Endodermal cell (in vitro differentiated cells): ENCODE data around the gene PARD3B. TPM values are rescaled to one million over a fixed set of nuclear protein-coding genes. Genes with fewer than 3 reads are reported as not detected.

Experiments
- DNase-seq: peaks from one replicate; pipeline ENCODE4 v3.0.0-alpha.2; 2017
- H3K27ac ChIP-seq: 2 replicates; pipeline ENCODE4 v1.5.1; 2013; ENCODE audit warnings: mild to moderate bottlenecking, low read depth, low read length, moderate library complexity
- H3K27me3 ChIP-seq: 2 replicates; pipeline ENCODE4 v1.6.1; 2013; ENCODE audit warnings: mild to moderate bottlenecking, low read length, moderate library complexity; ENCODE audit not compliant: insufficient read depth, control insufficient read depth, poor library complexity, severe bottlenecking
- H3K36me3 ChIP-seq: 2 replicates; pipeline ENCODE4 v1.7.0; 2013; ENCODE audit warnings: mild to moderate bottlenecking, low read length, moderate library complexity; ENCODE audit not compliant: control insufficient read depth, insufficient read depth
- H3K4me1 ChIP-seq: one replicate; pipeline ENCODE4 v1.7.0; 2013; ENCODE audit warnings: low read length; ENCODE audit not compliant: control insufficient read depth, insufficient read depth
- H3K4me3 ChIP-seq: 2 replicates; pipeline ENCODE4 v1.5.1; 2013; ENCODE audit warnings: mild to moderate bottlenecking, low read length, moderate library complexity
- H3K9ac ChIP-seq: 2 replicates; pipeline ENCODE4 v1.6.1; 2013; ENCODE audit warnings: mild to moderate bottlenecking, low read length, moderate library complexity; ENCODE audit not compliant: poor library complexity, severe bottlenecking; ENCODE audit errors: extremely low read depth
- H3K9me3 ChIP-seq: 2 replicates; pipeline ENCODE4 v1.6.1; 2013; ENCODE audit warnings: mild to moderate bottlenecking, low read length, moderate library complexity; ENCODE audit not compliant: control insufficient read depth
- H3K27ac Mint-ChIP-seq: 2 replicates; pipeline ENCODE4 v1.8.0; 2020; ENCODE audit warnings: mixed read lengths
- H3K27me3 Mint-ChIP-seq: 2 replicates; pipeline ENCODE4 v1.8.0; 2021; ENCODE audit warnings: mild to moderate bottlenecking, mixed read lengths; ENCODE audit not compliant: insufficient read depth
- H3K36me3 Mint-ChIP-seq: 2 replicates; pipeline ENCODE4 v1.8.0; 2020; ENCODE audit warnings: low read depth, mixed read lengths
- H3K4me1 Mint-ChIP-seq: 2 replicates; pipeline ENCODE4 v1.8.0; 2020; ENCODE audit warnings: mixed read lengths
- H3K4me3 Mint-ChIP-seq: 2 replicates; pipeline ENCODE4 v1.8.0; 2020; ENCODE audit warnings: mild to moderate bottlenecking, moderate library complexity, mixed read lengths
- H3K9me3 Mint-ChIP-seq: 2 replicates; pipeline ENCODE4 v1.8.0; 2020; ENCODE audit warnings: mild to moderate bottlenecking, mixed read lengths
- WGBS, 2 experiments: methylation state at CpG; one replicate each; pipeline versions ENCODE4 v1.1.5 to v1.1.7; 2013; ENCODE audit warnings: missing lambda C conversion rate in 2 of 2, mixed read lengths in 1 of 2; ENCODE audit not compliant: insufficient coverage in 1 of 2, insufficient read length in 1 of 2; 5-methylcytosine and 5-hydroxymethylcytosine counted together
- total RNA-seq, 2 donors: library from RNA; stranded (reverse); fragmentation: NEBNext Ultra II Directional in 1 of 2; extraction: Animal tissue kit (Norgen Biotek cat#: 25700) in 1 of 2; gene quantifications; 2 replicates in 1 of 2; 3 replicates in 1 of 2; pipeline ENCODE4 v1.2.1, GENCODE V29; 2021
- TF ChIP-seq, protein P1 (sequence below): fragments of 200-600 bp; sonication (generic); conservative IDR thresholded peaks from 2 replicates; pipeline ENCODE4 v1.5.0; 2021; ENCODE audit warnings: antibody characterized with exemption, mild to moderate bottlenecking

Gene PARD3B
- total RNA-seq, 2 donors from 2014 or later: 2.5 to 5.6 TPM

DNA sequence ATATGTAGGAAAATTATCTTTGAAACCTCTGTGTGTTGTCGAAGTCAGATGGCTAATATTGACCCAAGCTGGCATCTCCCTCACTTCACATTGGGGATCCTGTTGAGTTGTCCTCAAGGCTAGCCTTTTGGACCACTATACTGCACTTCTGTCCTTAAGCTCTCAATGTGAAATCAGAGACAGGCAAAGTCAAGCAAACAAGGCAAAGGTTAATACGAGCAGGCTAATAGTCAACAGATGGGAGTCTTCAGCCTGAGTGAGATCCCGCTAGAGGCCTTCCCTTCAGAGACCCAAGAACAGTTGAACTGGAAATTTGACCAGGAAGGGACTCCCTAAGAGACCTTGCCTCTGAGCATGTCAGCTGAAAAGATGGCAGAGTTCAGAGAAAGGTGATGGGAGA is 475.4 kb downstream of the PARD3B start:
- H3K36me3 Mint-ChIP-seq: no peaks in the 10 kb centered on the region
- Histone ChIP-seq H3K27me3 (no peaks in the 10 kb centered on the region), H3K27ac (no peak overlapping the region), H3K36me3 (no peaks in the 10 kb centered on the region), H3K4me1 (peaks cover 10% of the 10 kb centered on the region), H3K9me3 (no peaks in the 10 kb centered on the region), H3K4me3 (no peak overlapping the region), H3K9ac (no peak overlapping the region)
- no peaks in the 10 kb centered on the region for H3K27me3 Mint-ChIP-seq
- DNase-seq: no peak
- H3K27ac Mint-ChIP-seq: no peak overlapping the region
- TF ChIP-seq, protein P1, sequence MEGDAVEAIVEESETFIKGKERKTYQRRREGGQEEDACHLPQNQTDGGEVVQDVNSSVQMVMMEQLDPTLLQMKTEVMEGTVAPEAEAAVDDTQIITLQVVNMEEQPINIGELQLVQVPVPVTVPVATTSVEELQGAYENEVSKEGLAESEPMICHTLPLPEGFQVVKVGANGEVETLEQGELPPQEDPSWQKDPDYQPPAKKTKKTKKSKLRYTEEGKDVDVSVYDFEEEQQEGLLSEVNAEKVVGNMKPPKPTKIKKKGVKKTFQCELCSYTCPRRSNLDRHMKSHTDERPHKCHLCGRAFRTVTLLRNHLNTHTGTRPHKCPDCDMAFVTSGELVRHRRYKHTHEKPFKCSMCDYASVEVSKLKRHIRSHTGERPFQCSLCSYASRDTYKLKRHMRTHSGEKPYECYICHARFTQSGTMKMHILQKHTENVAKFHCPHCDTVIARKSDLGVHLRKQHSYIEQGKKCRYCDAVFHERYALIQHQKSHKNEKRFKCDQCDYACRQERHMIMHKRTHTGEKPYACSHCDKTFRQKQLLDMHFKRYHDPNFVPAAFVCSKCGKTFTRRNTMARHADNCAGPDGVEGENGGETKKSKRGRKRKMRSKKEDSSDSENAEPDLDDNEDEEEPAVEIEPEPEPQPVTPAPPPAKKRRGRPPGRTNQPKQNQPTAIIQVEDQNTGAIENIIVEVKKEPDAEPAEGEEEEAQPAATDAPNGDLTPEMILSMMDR: no peak
- no peaks in the 10 kb centered on the region for H3K9me3 Mint-ChIP-seq
- 85 to 86% methylated on average over 3 of the region's 3 CpGs for WGBS, 2 experiments
- no peak overlapping the region for H3K4me3 Mint-ChIP-seq
- H3K4me1 Mint-ChIP-seq: peaks cover 12% of the 10 kb centered on the region

DNA sequence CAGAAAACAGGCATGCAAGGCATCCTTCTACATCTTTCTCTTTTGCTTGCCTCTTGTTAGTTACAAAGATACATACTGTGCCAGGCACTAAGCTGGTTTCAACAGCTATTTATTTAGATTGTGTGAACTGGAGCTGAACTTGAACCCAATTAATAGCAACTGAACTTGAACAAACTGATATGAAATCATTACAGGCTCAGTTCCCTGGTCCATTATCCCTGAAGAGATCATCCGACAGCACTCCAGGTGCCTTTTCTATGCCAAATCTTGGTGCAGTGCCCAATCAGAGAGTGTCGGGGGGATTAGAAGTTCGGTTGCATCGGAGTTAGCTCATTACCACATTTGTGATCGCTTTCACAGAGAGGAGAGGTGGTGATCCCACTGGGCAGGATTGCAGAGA is 477.6 kb downstream of the PARD3B start:
- H3K27me3 Mint-ChIP-seq: no peaks in the 10 kb centered on the region
- no peaks in the 10 kb centered on the region for H3K27me3 ChIP-seq

DNA sequence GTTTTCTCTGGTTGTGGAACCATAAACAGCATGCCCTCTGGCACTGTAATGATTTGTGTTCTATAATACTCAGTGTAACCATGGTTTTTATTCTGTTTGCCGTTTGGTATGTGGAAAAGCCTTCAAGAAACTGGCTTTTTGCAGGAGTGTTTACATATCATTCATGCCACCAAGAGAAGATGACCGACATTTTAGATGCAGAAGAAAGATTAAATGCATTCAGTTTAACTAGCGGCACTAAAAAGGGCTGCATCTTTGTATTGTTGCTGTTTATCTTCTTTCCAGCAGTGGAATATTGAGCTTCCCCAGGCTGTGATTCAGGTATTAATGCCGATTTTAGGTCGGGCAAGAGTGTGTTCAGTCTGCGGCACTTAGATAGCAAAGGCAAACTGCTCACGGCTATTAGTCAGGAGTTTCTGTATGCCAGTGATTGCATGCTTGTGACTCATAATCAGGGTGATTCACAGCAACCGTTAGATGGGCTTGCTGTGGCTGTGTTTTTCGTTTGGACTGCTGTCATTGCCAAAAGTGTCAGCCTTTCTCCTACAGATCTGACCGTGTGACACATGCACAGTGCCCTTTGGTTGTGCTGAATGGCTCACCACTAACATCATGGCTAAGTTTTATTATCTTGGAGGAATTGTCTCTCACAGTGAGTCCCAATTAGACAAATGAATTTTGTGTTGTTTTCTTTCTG is 479.7 kb downstream of the PARD3B start:
- peaks cover 5% of the 10 kb centered on the region for H3K4me1 Mint-ChIP-seq
- H3K27me3 Mint-ChIP-seq: no peaks in the 10 kb centered on the region
- H3K9me3 ChIP-seq: no peaks in the 10 kb centered on the region
- H3K4me3 Mint-ChIP-seq: no peak overlapping the region
- H3K27ac Mint-ChIP-seq: no peak overlapping the region
- H3K4me3 ChIP-seq: no peak overlapping the region
- H3K36me3 ChIP-seq: no peaks in the 10 kb centered on the region
- H3K9me3 Mint-ChIP-seq: no peaks in the 10 kb centered on the region
- no peak overlapping the region for H3K27ac ChIP-seq
- no peaks in the 10 kb centered on the region for H3K36me3 Mint-ChIP-seq
- no peak for DNase-seq
- H3K9ac ChIP-seq: no peak overlapping the region
- H3K4me1 ChIP-seq: peaks cover 4% of the 10 kb centered on the region
- no peaks in the 10 kb centered on the region for H3K27me3 ChIP-seq
- TF ChIP-seq, protein P1: no peak
- 69 to 80% methylated on average over 8 to 10 of the region's 10 CpGs for WGBS, 2 experiments

More for the DNA sequence above, 477.6 kb downstream of the PARD3B start:
- TF ChIP-seq, protein P1: no peak
- Mint-ChIP-seq H3K27ac (no peak overlapping the region), H3K36me3 (no peaks in the 10 kb centered on the region), H3K9me3 (no peaks in the 10 kb centered on the region), H3K4me1 (peaks cover 5% of the 10 kb centered on the region), H3K4me3 (no peak overlapping the region)
- Histone ChIP-seq H3K9ac (no peak overlapping the region), H3K36me3 (no peaks in the 10 kb centered on the region), H3K9me3 (no peaks in the 10 kb centered on the region), H3K27ac (no peak overlapping the region), H3K4me1 (peaks cover 4% of the 10 kb centered on the region), H3K4me3 (no peak overlapping the region)
- no peak for DNase-seq
- WGBS, 2 experiments: 94 to 95% methylated on average over 4 to 5 of the region's 5 CpGs
